Adipocyte (in vitro differentiated cells): ENCODE measurements around the gene STIL.
"Not testable (repeated sequence)": the region's sequence is repeated elsewhere in the genome, so short reads cannot be mapped to it uniquely, and the experiment has no call there.

Experiments
- DNase-seq: peaks from one replicate; pipeline ENCODE4 v3.0.0-alpha.2; 2015; ENCODE audit warnings: low read depth
- H3K27me3 ChIP-seq: replicated peaks from 2 replicates; pipeline ENCODE4 v1.7.0; 2013; ENCODE audit warnings: mild to moderate bottlenecking, low read length, moderate library complexity; ENCODE audit not compliant: control insufficient read depth, insufficient read depth
- H3K36me3 ChIP-seq: 2 replicates; pipeline ENCODE4 v1.7.0; 2013; ENCODE audit warnings: low read length, mild to moderate bottlenecking, moderate library complexity; ENCODE audit not compliant: control insufficient read depth, insufficient read depth, severe bottlenecking
- H3K4me1 ChIP-seq: 2 replicates; pipeline ENCODE4 v1.7.0; 2013; ENCODE audit warnings: mild to moderate bottlenecking, low read length, moderate library complexity; ENCODE audit not compliant: control insufficient read depth, insufficient read depth
- H3K4me3 ChIP-seq: 2 replicates; pipeline ENCODE4 v1.7.0; 2013; ENCODE audit warnings: mild to moderate bottlenecking, low read length, moderate library complexity
- H3K9ac ChIP-seq: 2 replicates; pipeline ENCODE4 v1.7.0; 2013; ENCODE audit warnings: mild to moderate bottlenecking, low read length, moderate library complexity
- H3K9me3 ChIP-seq: 2 replicates; pipeline ENCODE4 v1.7.0; 2013; ENCODE audit warnings: mild to moderate bottlenecking, low read length, moderate library complexity; ENCODE audit not compliant: control insufficient read depth

STIL gene

DNA sequence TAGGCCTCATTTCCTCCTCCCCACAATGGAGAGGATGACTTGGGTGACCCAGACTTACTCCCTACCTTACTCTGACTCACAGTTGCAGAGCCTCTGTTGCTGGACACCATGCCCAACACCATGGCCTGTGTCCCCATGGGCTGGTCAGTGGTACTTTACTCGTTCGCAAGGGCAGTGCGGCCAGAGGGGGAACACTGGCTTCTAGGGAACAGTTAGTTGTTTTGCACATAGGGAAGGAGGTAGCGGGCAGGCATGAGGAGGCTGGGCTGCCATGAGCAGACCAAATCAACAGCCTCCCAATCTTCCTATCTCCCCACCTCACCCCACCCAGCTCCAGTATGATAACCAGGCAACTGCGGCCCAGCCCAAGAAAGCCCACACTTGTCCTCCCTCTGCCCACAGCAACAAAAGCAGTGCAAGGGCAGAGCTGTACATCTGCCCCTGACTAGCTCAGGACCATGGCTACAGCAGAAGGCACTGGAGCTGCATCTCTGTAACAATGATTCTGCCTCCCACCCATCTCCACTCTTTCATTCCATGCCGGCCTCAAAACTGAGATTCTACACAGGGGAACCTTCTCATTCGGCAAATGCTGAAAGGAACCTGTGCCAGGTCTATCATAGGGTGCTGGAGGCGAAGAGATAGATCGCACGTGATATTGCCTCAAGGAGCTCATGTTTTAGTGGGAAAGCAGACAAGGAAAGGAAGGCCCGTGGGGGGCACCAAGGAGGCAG lies 100.5 kb downstream of the STIL start:
- no peak for DNase-seq
- H3K4me3 ChIP-seq, result no peak overlapping the region
- H3K27me3 ChIP-seq, result peaks cover 22% of the 10 kb centered on the region
- H3K36me3 ChIP-seq, result no peaks in the 10 kb centered on the region
- H3K4me1 ChIP-seq, result no peaks in the 10 kb centered on the region
- no peak overlapping the region for H3K9ac ChIP-seq
- H3K9me3 ChIP-seq, result no peaks in the 10 kb centered on the region

DNA sequence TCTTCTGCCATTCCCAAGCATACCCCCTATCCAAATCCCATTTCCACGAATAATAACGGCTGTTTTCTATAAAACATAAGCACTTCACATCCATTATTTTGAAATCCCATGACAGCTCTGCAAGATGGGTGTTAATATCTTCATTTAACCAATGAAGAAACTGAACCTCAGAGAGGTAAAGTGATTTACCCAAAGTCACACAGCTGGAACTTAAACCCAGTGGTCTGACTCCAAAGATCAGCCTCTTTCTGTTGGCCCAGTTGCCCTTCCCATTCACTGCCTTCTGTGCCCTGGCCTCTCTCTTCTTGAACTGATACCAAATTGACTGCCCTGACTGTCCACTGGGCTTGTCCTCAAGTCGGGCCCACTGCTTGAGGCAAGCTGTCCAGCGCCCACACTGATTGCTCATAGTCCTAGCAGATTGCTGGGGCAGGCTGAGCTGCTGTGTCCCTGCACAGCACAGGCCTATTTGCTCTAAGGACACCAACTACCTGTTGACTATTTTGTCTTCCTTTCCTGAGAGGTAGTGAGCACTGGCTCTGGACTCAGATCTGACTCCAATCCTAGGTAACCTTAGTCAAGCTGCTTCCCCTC lies 101.2 kb downstream of the STIL start:
- Histone ChIP-seq H3K4me3 (no peak overlapping the region), H3K27me3 (peaks cover 16% of the 10 kb centered on the region), H3K9me3 (no peaks in the 10 kb centered on the region), H3K36me3 (no peaks in the 10 kb centered on the region), H3K4me1 (peaks cover 3% of the 10 kb centered on the region), H3K9ac (no peak overlapping the region)
- DNase-seq, result no peak

DNA sequence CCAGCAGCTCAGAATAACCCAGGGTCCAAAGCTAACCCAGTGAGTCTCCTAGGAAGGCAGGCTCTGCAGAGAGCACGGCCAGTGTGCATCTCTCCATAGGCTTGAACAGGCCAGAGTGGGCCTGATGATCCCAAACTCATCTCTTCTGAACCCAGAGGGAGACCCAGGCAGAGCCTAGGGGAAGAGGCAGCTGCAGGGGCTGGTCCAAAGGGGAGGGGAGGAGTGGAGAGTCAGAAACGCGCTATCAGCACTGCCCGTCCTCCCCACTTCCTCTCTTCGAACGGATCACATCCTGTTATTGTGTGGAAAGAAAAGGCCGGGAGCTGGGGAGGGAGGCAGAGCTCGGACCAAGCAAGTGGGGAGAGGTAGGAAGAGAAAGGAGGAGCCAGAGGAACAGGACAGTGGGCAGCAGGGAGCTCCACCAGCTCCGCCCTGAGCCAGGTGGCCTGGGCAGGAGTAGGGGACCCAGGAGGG lies 102.1 kb downstream of the STIL start:
- peaks cover 16% of the 10 kb centered on the region for H3K27me3 ChIP-seq
- peaks cover 4% of the 10 kb centered on the region for H3K4me1 ChIP-seq
- H3K9me3 ChIP-seq, result no peaks in the 10 kb centered on the region
- no peak overlapping the region for H3K4me3 ChIP-seq
- H3K9ac ChIP-seq, result no peak overlapping the region
- no peaks in the 10 kb centered on the region for H3K36me3 ChIP-seq
- DNase-seq, result no peak

DNA sequence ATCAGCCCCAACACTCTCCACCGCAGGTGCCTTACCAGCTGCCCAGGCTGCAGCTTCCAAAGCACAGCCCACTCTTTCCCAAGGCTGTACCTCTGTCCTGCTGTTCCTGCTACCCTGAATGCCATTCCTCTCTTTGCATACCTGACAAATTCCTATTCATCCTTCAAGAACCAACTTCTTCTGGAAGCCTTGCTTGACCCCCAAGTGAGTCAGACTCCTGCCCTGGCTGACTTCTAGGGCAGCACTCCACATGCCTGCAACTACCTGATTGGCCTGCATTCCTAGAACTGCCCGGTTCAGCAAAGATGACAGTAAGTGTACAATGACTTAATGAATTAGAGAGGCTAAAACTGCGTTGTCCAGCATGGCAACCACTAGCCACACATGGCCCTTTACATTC lies 103.3 kb downstream of the STIL start:
- H3K4me3 ChIP-seq, result no peak overlapping the region
- no peak for DNase-seq
- no peaks in the 10 kb centered on the region for H3K36me3 ChIP-seq
- H3K27me3 ChIP-seq, result peaks cover 16% of the 10 kb centered on the region
- no peaks in the 10 kb centered on the region for H3K9me3 ChIP-seq
- peaks cover 4% of the 10 kb centered on the region for H3K4me1 ChIP-seq
- no peak overlapping the region for H3K9ac ChIP-seq

DNA sequence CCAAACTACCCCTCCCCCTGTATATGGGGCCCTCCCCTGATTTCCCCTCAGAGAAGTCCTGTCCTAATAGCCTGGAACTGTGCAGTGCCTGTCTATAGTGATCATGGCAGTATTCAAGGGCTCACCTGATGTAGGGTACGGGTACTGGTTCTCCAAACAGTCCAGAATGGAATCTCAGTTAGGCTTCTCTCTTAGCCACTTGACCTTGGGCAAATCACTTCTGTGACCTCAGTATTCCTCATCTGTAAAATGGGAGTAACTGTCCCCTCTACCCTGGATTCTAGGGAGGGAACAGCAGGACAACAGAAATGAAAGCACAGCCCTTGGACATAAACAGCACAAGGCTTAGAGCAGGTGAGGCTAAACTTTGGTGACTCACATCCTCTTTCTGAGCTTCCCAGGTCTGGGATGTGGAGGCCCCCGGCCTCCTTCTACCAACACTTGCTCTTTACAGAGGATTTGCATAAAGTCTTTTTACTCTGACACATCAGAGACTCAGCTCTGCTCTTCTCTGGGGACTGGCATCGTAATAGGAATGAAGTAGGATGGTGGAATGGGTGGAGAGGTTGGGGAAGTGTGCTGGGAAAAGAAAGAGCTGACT lies 104.1 kb downstream of the STIL start:
- no peaks in the 10 kb centered on the region for H3K36me3 ChIP-seq
- H3K27me3 ChIP-seq, result peaks cover 17% of the 10 kb centered on the region

DNA sequence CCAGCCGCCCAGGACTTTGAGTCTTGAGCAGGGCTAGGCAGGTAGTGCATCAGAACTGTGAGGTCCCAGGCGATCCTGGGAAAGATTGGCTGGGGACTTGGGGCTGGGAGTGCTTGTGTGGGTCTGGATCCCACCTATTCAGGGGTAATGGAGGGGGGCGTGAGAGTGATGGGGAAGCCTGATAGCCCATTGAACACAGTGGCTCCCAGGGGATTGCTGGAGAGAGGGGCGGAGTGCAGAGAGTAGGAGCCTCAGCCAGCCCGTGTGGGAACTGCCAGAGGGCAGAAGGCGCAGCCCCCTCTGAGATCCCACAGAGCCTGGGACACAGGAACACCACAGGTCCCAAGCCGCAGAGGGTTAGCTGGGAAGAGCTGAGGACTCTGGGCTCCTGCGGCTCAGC lies 104.9 kb downstream of the STIL start:
- no peak for DNase-seq
- Histone ChIP-seq H3K36me3 (no peaks in the 10 kb centered on the region), H3K9me3 (no peaks in the 10 kb centered on the region), H3K9ac (no peak overlapping the region), H3K27me3 (peaks cover 16% of the 10 kb centered on the region), H3K4me3 (no peak overlapping the region), H3K4me1 (peaks cover 4% of the 10 kb centered on the region)

More for the DNA sequence above, 104.1 kb downstream of the STIL start:
- no peaks in the 10 kb centered on the region for H3K9me3 ChIP-seq
- no peak for DNase-seq
- H3K4me3 ChIP-seq, result no peak overlapping the region
- H3K9ac ChIP-seq, result no peak overlapping the region
- H3K4me1 ChIP-seq, result peaks cover 4% of the 10 kb centered on the region

DNA sequence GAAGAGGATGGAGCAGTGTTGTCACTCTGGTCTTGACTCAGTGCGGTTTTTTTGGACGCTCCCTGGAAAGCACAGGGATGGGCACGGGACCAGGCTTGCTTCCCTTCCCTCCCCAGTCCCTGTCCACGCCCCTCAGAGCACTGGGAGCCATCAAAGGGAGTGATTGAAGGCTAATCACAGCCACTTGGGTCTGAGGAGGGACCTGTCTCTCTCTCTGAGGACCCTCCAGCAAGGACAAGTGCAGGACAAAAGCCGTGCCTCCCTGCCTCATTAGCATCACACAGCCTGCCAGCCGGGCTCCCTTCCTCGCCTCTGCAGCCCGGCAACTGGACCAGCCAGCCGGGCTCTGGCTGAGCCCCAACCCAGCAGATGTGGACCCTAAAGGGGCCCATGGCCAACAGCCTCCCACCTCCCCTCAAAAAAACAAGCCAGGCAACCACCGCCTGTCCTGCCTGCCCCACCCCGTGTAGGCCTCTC lies 105.5 kb downstream of the STIL start:
- Histone ChIP-seq H3K4me3 (no peak overlapping the region), H3K9me3 (no peaks in the 10 kb centered on the region), H3K36me3 (no peaks in the 10 kb centered on the region), H3K9ac (no peak overlapping the region), H3K4me1 (peaks cover 4% of the 10 kb centered on the region), H3K27me3 (peaks cover 12% of the 10 kb centered on the region)
- no peak for DNase-seq

DNA sequence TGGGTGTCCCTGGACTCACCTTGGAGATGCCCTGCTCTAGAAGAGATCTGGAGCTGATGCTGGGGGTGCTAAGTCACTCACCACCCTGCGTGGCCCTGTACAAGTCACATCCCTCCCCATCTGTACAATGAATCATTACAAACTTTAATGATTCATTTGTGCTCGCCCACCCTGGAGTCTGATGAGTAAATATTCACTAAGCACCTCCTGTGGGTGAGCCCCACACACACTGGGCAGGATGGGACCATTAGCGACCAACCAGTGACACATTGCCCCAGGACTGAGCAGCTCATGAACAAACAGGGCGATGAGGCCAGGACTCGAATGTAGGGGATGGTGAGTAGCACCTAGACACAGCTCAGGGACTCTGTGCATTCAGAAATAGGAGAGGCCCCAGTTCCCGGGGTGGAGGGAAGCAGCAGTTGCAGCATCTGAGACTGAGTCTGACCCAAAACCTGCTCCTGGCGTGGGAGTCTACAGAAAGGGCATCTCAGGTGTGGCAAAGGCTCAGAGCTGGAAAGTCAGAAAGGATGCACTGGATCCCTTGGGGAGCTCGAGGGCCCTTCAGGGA lies 106.1 kb downstream of the STIL start:
- peaks cover 4% of the 10 kb centered on the region for H3K9me3 ChIP-seq
- peaks cover 4% of the 10 kb centered on the region for H3K4me1 ChIP-seq
- H3K36me3 ChIP-seq, result no peaks in the 10 kb centered on the region
- H3K27me3 ChIP-seq, result peaks cover 9% of the 10 kb centered on the region
- no peak overlapping the region for H3K4me3 ChIP-seq
- no peak overlapping the region for H3K9ac ChIP-seq
- no peak for DNase-seq

DNA sequence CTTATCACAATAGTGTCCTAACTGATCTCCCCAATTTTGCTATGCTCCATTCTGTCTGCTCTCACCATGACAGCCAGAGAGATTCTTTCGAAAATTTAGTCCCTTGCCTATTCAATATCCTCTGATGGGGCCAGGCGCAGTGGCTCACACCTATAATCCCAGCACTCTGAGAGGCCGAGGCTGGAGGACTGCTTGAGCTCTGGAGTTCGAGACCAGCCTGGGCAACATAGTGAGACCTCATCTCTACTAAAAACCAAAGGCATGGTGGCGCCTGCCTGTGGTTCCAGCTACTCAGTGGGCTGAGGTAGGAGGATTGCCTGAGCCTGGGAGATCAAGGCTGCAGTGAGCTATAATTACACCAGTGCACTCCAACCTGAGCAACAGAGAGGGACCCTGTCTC lies 108.0 kb downstream of the STIL start:
- no peak for DNase-seq
- peaks cover 3% of the 10 kb centered on the region for H3K27me3 ChIP-seq
- H3K9me3 ChIP-seq, result peaks cover 7% of the 10 kb centered on the region

DNA sequence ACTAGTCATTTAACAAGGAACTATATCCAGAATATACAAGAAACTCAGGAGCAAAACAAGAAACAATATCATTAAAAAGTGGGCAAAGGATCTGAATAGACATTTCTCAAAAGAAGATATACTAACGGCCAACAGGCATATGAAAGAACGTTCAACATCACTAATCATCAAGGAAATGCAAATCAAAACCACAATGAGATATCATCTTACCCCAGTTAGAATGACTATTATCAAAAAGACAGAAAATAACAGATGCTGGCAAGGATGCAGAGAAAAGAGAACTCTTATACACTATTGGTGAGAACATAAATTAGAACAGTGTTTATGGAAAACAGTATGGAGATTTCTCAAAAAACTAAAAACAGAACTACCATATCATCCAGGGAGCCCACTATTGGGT lies 110.4 kb downstream of the STIL start:
- not testable (repeated sequence) for DNase-seq, H3K4me3 ChIP-seq, H3K9me3 ChIP-seq, H3K9ac ChIP-seq, H3K4me1 ChIP-seq, H3K36me3 ChIP-seq
- peaks cover 20% of the 10 kb centered on the region for H3K27me3 ChIP-seq

More for the DNA sequence above, 108.0 kb downstream of the STIL start:
- H3K36me3 ChIP-seq, result no peaks in the 10 kb centered on the region
- H3K4me1 ChIP-seq, result peaks cover 4% of the 10 kb centered on the region
- no peak overlapping the region for H3K4me3 ChIP-seq
- H3K9ac ChIP-seq, result no peak overlapping the region

DNA sequence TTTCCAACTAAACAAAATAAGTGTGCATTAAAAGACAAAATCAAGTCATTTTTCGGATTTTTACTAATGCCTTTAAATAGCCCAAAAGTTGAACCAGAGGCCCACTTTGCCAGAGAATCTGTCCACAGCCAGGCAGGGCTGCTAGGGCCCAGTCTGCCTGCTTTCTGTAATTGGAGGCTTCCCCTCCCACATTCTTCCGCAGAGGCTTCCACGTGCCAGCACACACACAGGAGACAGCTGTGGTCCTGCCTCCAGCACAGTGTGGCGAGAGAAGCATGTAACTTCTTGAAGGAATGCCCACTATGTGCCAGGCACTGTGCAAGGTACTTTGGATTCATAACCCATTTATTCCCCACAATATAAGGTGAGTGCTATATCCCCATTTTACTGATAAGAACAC lies 112.8 kb downstream of the STIL start:
- Histone ChIP-seq H3K9ac (no peak overlapping the region), H3K27me3 (peaks cover 32% of the 10 kb centered on the region), H3K9me3 (peaks cover 7% of the 10 kb centered on the region), H3K36me3 (no peaks in the 10 kb centered on the region), H3K4me1 (no peaks in the 10 kb centered on the region), H3K4me3 (no peak overlapping the region)
- DNase-seq, result peak; percentile 38
